Fibroblast of the aortic adventitia (primary cell): ENCODE data around the gene EFHD2. TPM values are rescaled to one million over a fixed set of nuclear protein-coding genes. Genes with fewer than 3 reads are reported as not detected.
"Not testable (repeated sequence)": the region's sequence is repeated elsewhere in the genome, so short reads cannot be mapped to it uniquely, and the experiment has no call there.

Experiments used
- DNase-seq: peaks from one replicate; pipeline ENCODE4 v3.0.0-alpha.2; 2010; ENCODE audit warnings: low read depth
- H3K4me3 ChIP-seq: 2 replicates; pipeline ENCODE4 v1.5.1; 2011; ENCODE audit warnings: low read depth, mild to moderate bottlenecking, control low read depth, low read length, moderate library complexity
- total RNA-seq: library from RNA; depleted of rRNA; stranded (reverse); fragments of >200 nt; gene quantifications from 2 replicates; pipeline ENCODE4 v1.2.3, GENCODE V29; 2012; ENCODE audit warnings: low replicate concordance
- TF ChIP-seq, protein P1 (sequence below): IDR thresholded peaks from 2 replicates; pipeline ENCODE4 v1.5.1; 2011; ENCODE audit warnings: mild to moderate bottlenecking, low read length, control low read depth, inconsistent platforms; ENCODE audit not compliant: insufficient read depth

EFHD2 gene
- total RNA-seq, 1 donor, result 28.1 TPM

GRCh38 chr1:15452866-15453571 is 43.3 kb downstream of the EFHD2 start:
- TF ChIP-seq, protein P1, sequence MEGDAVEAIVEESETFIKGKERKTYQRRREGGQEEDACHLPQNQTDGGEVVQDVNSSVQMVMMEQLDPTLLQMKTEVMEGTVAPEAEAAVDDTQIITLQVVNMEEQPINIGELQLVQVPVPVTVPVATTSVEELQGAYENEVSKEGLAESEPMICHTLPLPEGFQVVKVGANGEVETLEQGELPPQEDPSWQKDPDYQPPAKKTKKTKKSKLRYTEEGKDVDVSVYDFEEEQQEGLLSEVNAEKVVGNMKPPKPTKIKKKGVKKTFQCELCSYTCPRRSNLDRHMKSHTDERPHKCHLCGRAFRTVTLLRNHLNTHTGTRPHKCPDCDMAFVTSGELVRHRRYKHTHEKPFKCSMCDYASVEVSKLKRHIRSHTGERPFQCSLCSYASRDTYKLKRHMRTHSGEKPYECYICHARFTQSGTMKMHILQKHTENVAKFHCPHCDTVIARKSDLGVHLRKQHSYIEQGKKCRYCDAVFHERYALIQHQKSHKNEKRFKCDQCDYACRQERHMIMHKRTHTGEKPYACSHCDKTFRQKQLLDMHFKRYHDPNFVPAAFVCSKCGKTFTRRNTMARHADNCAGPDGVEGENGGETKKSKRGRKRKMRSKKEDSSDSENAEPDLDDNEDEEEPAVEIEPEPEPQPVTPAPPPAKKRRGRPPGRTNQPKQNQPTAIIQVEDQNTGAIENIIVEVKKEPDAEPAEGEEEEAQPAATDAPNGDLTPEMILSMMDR, result no peak
- no peak overlapping the region for H3K4me3 ChIP-seq
- no peak for DNase-seq

GRCh38 chr1:15453734-15454133 is 44.0 kb downstream of the EFHD2 start:
- DNase-seq, result no peak
- no peak overlapping the region for H3K4me3 ChIP-seq
- TF ChIP-seq, protein P1, result no peak

GRCh38 chr1:15454256-15454655 is 44.6 kb downstream of the EFHD2 start:
- TF ChIP-seq, protein P1, result no peak
- DNase-seq, result peak; percentile 68
- H3K4me3 ChIP-seq, result no peak overlapping the region

- H3K4me3 ChIP-seq, result no peak overlapping the region
- TF ChIP-seq, protein P1, result no peak
- peak; percentile 26 for DNase-seq
Measured at GRCh38 chr1:15455522-15455921, 45.8 kb downstream of the EFHD2 start.

- no peak within 1 kb of the TSS for H3K4me3 ChIP-seq
- TF ChIP-seq, protein P1, result no peak
Measured at GRCh38 chr1:15456313-15456954, 46.7 kb downstream of the EFHD2 start, which contains the start of gene CELA2A. Gene CELA2A, plus strand, starts transcription at chr1:15456732. Its CDS starts 22 bp downstream, at chr1:15456754.

DNA sequence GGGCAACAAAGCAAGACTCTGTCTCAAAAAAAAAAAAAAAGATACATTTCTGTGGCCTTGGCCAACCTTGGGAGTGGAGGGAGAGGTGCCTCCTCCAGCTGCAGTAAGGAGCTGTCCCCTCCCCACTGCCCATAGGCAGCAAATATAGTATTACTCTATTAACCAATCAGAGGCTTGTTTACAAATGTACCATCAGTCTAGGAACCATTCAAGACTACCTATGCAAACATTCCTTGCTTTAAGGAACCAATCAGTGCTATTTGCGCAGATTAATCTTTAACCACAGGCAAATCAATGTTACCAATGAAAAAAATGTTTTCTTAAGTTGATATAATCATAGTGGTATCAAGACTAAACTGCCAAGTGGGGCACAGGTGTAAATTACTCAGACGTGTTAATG is 47.9 kb downstream of the EFHD2 start:
- DNase-seq, result no peak
- TF ChIP-seq, protein P1, result no peak
- no peak overlapping the region for H3K4me3 ChIP-seq

More at GRCh38 chr1:15456313-15456954, 46.7 kb downstream of the EFHD2 start, which contains the start of gene CELA2A:
- no peak for DNase-seq

DNA sequence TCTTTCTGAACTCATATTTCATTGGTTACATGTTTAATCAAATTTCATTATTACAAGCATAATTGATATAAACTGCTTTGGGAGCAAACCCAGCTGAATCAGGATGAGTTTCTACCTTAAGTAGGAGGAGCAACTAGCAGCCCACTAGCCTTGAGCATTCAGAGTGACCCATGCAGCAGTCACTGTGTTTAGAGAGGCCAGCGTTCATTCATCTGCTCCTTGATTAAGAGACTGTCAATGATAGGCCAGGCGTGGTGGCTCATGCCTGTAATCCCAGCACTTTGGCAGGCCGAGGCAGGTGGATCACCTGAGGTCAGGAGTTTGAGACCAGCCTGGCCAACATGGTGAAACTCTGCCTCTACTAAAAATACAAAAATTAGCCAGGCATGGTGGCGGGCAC is 48.7 kb downstream of the EFHD2 start:
- not testable (repeated sequence) for DNase-seq, H3K4me3 ChIP-seq
